ENCODE data around the gene DCLK3. TPM values are rescaled to one million over a fixed set of nuclear protein-coding genes. Genes with fewer than 3 reads are reported as not detected.

Gene DCLK3
- total RNA-seq, 4 donors from 2014 or later, result 15.0 to 37.3 (median 32.0) TPM

GRCh38 chr3:36697229-36698001, 66.9 kb downstream of the DCLK3 start:
- no peaks in the 10 kb centered on the region for H3K36me3 ChIP-seq

GRCh38 chr3:36696799-36697198, 67.6 kb downstream of the DCLK3 start:
- no peak for TF ChIP-seq POLR2A (IDR thresholded peaks at IDR 0.05)
- TF ChIP-seq CTCF (IDR thresholded peaks at IDR 0.05), result no peak
- TF ChIP-seq EP300 (IDR thresholded peaks at IDR 0.05), result no peak
- no peak for DNase-seq (ENCODE audit: low spot score in 2 of 2)
- WGBS, 2 donors, result 76 to 77% methylated on average over 2 of the region's 2 CpGs

More at GRCh38 chr3:36697229-36698001, 66.9 kb downstream of the DCLK3 start:
- Histone ChIP-seq H3K4me1 (no peaks in the 10 kb centered on the region), H3K27ac (no peak overlapping the region), H3K27me3 (no peaks in the 10 kb centered on the region), H3K9me3 (no peaks in the 10 kb centered on the region), H3K4me3 (no peak overlapping the region)
- no peak for DNase-seq (ENCODE audit: low spot score in 2 of 2)
- 81 to 82% methylated on average over 8 of the region's 8 CpGs for WGBS, 2 donors
- TF ChIP-seq CTCF (IDR thresholded peaks at IDR 0.05) (no peak), POLR2A (IDR thresholded peaks at IDR 0.05) (no peak), EP300 (IDR thresholded peaks at IDR 0.05) (no peak)

GRCh38 chr3:36695769-36696137, 68.6 kb downstream of the DCLK3 start:
- H3K27ac ChIP-seq, result no peak overlapping the region
- H3K36me3 ChIP-seq, result no peaks in the 10 kb centered on the region
- no peak overlapping the region for H3K4me3 ChIP-seq
- no peak for DNase-seq (ENCODE audit: low spot score in 2 of 2)
- no peaks in the 10 kb centered on the region for H3K4me1 ChIP-seq
- 88 to 90% methylated on average over 2 of the region's 2 CpGs for WGBS, 2 donors
- TF ChIP-seq EP300 (IDR thresholded peaks at IDR 0.05), result no peak
- TF ChIP-seq POLR2A (IDR thresholded peaks at IDR 0.05), result no peak
- no peak for TF ChIP-seq CTCF (IDR thresholded peaks at IDR 0.05)
- H3K27me3 ChIP-seq, result no peaks in the 10 kb centered on the region
- no peaks in the 10 kb centered on the region for H3K9me3 ChIP-seq

More at GRCh38 chr3:36696799-36697198, 67.6 kb downstream of the DCLK3 start:
- no peak overlapping the region for H3K27ac ChIP-seq
- no peak overlapping the region for H3K4me3 ChIP-seq
- no peaks in the 10 kb centered on the region for H3K27me3 ChIP-seq
- no peaks in the 10 kb centered on the region for H3K36me3 ChIP-seq
- H3K4me1 ChIP-seq, result no peaks in the 10 kb centered on the region
- H3K9me3 ChIP-seq, result no peaks in the 10 kb centered on the region

GRCh38 chr3:36695113-36695768, 69.1 kb downstream of the DCLK3 start:
- no peaks in the 10 kb centered on the region for H3K9me3 ChIP-seq
- H3K27me3 ChIP-seq, result no peaks in the 10 kb centered on the region
- H3K4me1 ChIP-seq, result no peaks in the 10 kb centered on the region
- DNase-seq (ENCODE audit: low spot score in 2 of 2), result no peak
- TF ChIP-seq POLR2A (IDR thresholded peaks at IDR 0.05), result no peak
- H3K4me3 ChIP-seq, result no peak overlapping the region
- 66 to 72% methylated on average over 3 of the region's 3 CpGs for WGBS, 2 donors
- no peaks in the 10 kb centered on the region for H3K36me3 ChIP-seq
- no peak overlapping the region for H3K27ac ChIP-seq

- DNase-seq (ENCODE audit: low spot score in 2 of 2), result no peak
- TF ChIP-seq EP300 (IDR thresholded peaks at IDR 0.05) (no peak), CTCF (IDR thresholded peaks at IDR 0.05) (no peak), POLR2A (IDR thresholded peaks at IDR 0.05) (no peak)
- Histone ChIP-seq H3K36me3 (no peaks in the 10 kb centered on the region), H3K4me1 (no peaks in the 10 kb centered on the region), H3K27ac (no peak overlapping the region), H3K4me3 (no peak overlapping the region), H3K9me3 (no peaks in the 10 kb centered on the region), H3K27me3 (no peaks in the 10 kb centered on the region)
- WGBS, 2 donors, result 75 to 85% methylated on average over 4 of the region's 4 CpGs
Observed at GRCh38 chr3:36693670-36694069, 70.7 kb downstream of the DCLK3 start.

Data from tibial nerve (tissue), 4 donors.